Left colon (tissue), 2 donors: ENCODE measurements around the gene KIRREL1. TPM values are rescaled to one million over a fixed set of nuclear protein-coding genes. Genes with fewer than 3 reads are reported as not detected.

Experiments used
- ATAC-seq: fragments of 200-7000 bp; cut with Tn5 transposase; one replicate; pipeline ENCODE4 v1.9.1; 2020; ENCODE audit warnings: mild to moderate bottlenecking, moderate library complexity
- DNase-seq, 2 donors: peaks; one replicate each; pipeline ENCODE4 v3.0.0-alpha.2; 2020
- intact Hi-C, 2 donors: fragments of 100-400 bp; cut with DNase I in 1 of 2; cut with micrococcal nuclease in 1 of 2; formaldehyde crosslinking; loops; one replicate each; pipeline versions ENCODE4 v1.11.2 to v1.14.0; 2022; cut with DNase I, micrococcal nuclease
- total RNA-seq, 2 donors: library from RNA; stranded (reverse); fragmentation: NEBNext Ultra II Directional; extraction: Animal tissue kit (Norgen Biotek cat#: 25700); gene quantifications; one replicate each; pipeline ENCODE4 v1.2.1, GENCODE V29; 2021
- donor health status: DM: no; HTN: no; CAD: no.
- donor health status: DM: yes; HTN: yes; CAD: no.

The KIRREL1 gene
- total RNA-seq, 2 donors from 2014 or later, result 5.6 to 9.2 TPM

DNA sequence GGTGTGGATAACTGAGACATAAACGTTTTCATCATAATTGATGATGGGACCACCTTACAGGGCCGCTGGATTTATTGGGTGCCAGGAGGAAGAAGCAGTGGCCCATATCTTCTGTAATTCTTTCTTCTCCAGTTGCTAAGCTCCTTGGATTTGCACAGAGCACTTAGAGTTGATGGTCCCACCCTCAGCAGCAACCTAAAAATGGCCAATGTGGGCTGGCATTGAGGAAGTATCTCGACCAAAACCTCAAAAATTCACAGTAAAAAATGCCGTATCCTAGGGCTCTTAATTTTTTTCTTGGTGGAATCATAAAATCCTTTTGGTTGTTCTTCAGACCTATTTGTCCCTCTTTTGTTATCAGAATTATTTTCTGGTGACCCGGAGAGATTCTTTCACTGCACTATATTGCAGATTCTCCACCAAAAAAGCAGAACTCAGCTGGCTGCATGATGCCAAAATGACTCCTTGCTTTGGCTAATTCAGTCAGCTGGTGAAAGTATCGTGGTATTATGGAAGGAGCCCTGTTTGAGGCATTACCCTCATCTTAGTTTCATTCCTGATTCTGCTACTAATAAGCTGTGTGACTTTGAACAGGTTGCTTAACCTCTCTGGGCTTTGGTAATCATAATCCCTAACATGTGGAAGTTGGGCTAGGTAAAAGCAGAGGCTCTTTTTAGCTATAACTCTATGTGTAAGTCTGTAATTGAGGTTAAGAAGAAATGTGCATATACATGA is 27.6 kb downstream of the KIRREL1 start:
- intact Hi-C loops, result no loop called here
- DNase-seq (no peak), ATAC-seq (no peak)

DNA sequence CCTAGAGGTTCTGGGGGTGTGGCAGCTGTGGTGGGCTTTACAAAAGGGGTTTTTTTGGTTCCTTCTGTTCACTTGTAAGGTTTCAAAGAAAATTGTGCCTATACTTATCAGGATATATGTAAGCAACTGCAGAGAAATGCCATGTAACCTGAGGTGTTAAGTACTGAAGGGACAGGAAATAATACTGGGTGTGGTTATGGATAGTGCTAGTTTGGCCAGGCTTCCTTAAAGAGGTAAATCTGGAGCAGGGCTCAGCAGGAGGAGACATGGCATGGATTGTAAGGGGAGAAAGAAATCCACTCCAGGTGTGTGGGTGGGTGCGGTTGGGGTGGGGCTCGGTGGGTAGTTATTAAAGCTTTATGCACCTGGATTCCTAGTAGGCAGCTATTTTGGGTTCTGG is 28.3 kb downstream of the KIRREL1 start:
- no peak for DNase-seq
- intact Hi-C loops, result no loop called here
- ATAC-seq, result peak; percentile 98

- intact Hi-C loops, result no loop called here
- ATAC-seq (peak; percentile 15), DNase-seq (no peak)
These were observed 29.3 kb downstream of the KIRREL1 start for GRCh38 chr1:158022554-158023312.

GRCh38 chr1:158024737-158025136 is 31.3 kb downstream of the KIRREL1 start:
- DNase-seq (no peak), ATAC-seq (no peak)
- intact Hi-C loops, result no loop called here

- no peak for ATAC-seq
- DNase-seq, result no peak
- intact Hi-C loops, result no loop called here
These were observed 32.3 kb downstream of the KIRREL1 start for GRCh38 chr1:158025576-158026230.

DNA sequence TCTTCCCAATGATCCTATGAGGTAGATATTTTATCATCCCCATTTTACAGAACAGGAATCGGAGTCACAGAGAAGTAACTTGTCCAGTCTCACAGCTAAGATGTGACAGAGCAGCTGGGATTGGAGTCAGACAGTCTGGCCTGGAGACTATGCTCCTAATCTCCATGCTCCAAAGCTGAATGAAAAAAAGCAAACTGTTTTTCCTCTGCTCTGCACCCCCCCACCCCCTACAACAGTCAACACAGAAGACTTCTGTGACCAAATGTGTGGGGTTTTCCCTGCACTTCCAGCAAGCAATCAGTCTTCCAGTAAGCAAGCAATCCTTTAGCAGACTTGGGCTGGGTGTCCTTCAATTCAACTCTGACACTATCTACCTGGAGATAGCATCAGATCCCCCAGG is 33.2 kb downstream of the KIRREL1 start:
- no peak for DNase-seq
- intact Hi-C loops, result no loop called here
- ATAC-seq, result no peak

DNA sequence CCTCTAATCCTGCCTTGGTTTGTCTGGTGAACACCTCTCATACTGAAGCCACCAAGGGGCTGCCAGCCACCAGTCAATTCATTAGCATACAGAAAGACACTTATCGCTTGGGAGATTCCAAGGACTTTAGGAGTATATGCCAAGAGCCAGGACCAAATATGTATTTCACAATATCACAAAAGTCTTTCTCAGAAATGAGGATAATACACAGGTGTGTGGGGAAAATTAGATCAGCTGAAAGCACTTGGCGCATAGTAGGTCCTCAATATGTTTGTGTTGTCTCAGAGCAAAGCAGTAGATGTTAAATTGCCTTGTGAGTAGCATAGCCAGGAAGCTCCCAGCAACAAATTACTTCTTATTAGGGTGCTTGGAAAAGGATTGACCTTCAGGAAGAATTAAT is 34.1 kb downstream of the KIRREL1 start:
- intact Hi-C loops, result no loop called here
- ATAC-seq (no peak), DNase-seq (no peak)

GRCh38 chr1:158028969-158029368 is 35.5 kb downstream of the KIRREL1 start:
- DNase-seq (no peak), ATAC-seq (no peak)
- intact Hi-C loops, result no loop called here

DNA sequence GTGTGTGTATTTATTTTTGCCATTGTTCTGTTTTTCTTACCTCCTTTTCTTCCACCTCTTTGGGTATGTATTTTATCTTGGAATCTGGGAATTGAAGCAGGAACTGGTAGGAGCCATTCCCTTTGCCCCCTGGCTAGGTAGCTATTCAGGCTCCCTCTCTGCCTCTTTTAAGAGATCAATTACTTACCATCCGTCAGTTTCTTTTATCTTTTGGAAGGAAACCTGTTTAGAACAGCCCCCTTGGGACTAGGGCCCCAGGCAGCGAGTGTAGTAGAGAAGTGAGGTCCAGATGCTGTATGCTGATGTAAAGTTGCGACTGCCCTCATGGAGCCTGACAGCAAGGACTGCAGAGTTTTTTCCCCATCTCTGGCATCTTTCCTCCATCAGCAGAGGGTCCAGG is 41.6 kb downstream of the KIRREL1 start:
- DNase-seq, result no peak
- intact Hi-C loops, result loop anchor here (5.0 kb wide), 2 partner anchors 38 to 43 kb away; partner anchors contain the start of gene KIRREL1 (in 1 of the 2)
- ATAC-seq, result no peak

GRCh38 chr1:158035976-158036583 is 42.6 kb downstream of the KIRREL1 start:
- intact Hi-C loops, result loop anchor here (5.0 kb wide), 2 partner anchors 39 to 44 kb away; partner anchors contain the start of gene KIRREL1 (in 1 of the 2)
- DNase-seq (peak in 1 of 2 donors; percentile 37), ATAC-seq (no peak)

- DNase-seq, result no peak
- intact Hi-C loops, result loop anchor here (5.0 kb wide), 2 partner anchors 40 to 45 kb away; partner anchors contain the start of gene KIRREL1 (in 1 of the 2)
These were observed 43.8 kb downstream of the KIRREL1 start for GRCh38 chr1:158037008-158037865.

GRCh38 chr1:158037866-158038359 is 44.5 kb downstream of the KIRREL1 start:
- intact Hi-C loops, result loop anchor here (5.0 kb wide), 2 partner anchors 41 to 46 kb away; partner anchors contain the start of gene KIRREL1 (in 1 of the 2)
- peak in 1 of 2 donors; percentile 13 for DNase-seq
- no peak for ATAC-seq

More at GRCh38 chr1:158037008-158037865, 43.8 kb downstream of the KIRREL1 start:
- ATAC-seq, result no peak

GRCh38 chr1:158038793-158039192 is 45.3 kb downstream of the KIRREL1 start:
- no peak for ATAC-seq
- intact Hi-C loops, result loop anchor here (5.0 kb wide), 2 partner anchors 41 to 46 kb away; partner anchors contain the start of gene KIRREL1 (in 1 of the 2)
- no peak for DNase-seq

- ATAC-seq (no peak), DNase-seq (no peak)
- intact Hi-C loops, result loop anchor here (5.0 kb wide), 2 partner anchors 42 to 47 kb away; partner anchors contain the start of gene KIRREL1 (in 1 of the 2)
These were observed 45.9 kb downstream of the KIRREL1 start for GRCh38 chr1:158039380-158039779.

GRCh38 chr1:158040323-158040722 is 46.9 kb downstream of the KIRREL1 start:
- DNase-seq (no peak), ATAC-seq (no peak)
- intact Hi-C loops, result no loop called here

- intact Hi-C loops, result no loop called here
- ATAC-seq, result no peak
- DNase-seq, result no peak
These were observed 49.8 kb downstream of the KIRREL1 start for GRCh38 chr1:158043232-158043631.

DNA sequence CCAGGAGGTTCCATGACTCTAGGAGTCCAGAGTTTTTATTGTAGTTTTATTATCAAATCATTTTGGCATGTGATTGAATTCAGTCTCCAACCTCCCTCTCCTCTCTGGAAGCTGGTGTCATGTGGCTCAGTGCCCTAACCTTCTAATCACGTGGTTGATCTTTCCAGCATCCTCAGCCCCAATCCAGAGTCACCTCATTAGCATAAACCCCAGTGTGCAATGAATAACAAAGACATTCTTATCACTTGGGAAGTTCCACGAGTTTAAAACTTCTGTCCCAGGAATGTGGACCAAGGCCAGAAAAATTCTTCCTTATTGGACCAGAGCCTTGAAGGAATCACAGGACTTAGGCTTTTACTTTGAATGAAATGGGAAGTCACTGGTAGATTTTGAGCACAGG is 52.2 kb downstream of the KIRREL1 start:
- DNase-seq (no peak), ATAC-seq (peak; percentile 61)
- intact Hi-C loops, result no loop called here
